ENCODE data around the gene TRIM24. TPM values are rescaled to one million over a fixed set of nuclear protein-coding genes. Genes with fewer than 3 reads are reported as not detected.
"Not testable (repeated sequence)": the region's sequence is repeated elsewhere in the genome, so short reads cannot be mapped to it uniquely, and the experiment has no call there.

Gene TRIM24
- total RNA-seq, 1 donor from 2014 or later, result 60.3 TPM

DNA sequence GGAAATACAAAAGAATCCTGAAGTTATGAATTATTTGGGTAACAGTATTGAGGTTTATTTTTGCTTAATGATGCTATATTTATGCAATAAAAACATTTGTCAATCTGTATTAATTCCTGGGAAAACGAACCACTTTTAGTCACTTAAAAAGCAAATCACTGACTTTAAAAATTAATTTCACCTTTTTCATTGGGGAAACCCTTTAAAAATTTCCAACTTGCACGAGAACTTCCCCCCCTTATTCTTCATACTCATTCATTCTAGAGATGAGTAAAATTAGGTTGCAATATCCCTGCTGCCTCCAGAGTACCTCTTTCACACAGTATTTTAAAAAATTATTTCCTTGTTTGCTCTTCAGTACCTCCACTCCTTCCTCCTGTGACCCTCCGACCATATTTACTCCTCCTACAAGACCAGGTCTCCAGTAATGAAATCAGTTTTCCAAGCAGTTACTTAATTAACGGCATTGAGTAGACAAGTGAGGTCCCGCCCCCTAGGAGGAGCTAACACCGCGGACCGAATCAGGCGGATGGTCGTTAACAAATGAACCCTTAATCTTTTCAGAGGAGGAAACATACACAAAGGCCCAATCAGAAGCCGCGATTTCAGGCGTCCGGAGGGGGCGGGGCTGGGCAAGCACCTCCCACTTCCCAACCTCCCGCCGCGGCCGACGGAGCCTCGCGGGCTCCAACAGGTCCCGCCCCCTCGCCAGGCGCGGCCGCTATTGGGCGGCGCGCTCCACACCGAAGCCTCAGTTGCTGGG lies 465 bp upstream of the TRIM24 start:
- Histone ChIP-seq H3K4me2 (ENCODE audit: low read length) (peak overlapping the region; percentile 79), H3K27ac (ENCODE audit: low read depth, low read length) (peak overlapping the region; percentile 2), H3K36me3 (ENCODE audit: insufficient read depth, low read length) (no peaks in the 10 kb centered on the region), H3K4me3 (ENCODE audit: insufficient read depth, low read depth, low read length) (peak overlapping the region; percentile 63), H4K20me1 (ENCODE audit: insufficient read depth, low read length) (peaks cover 16% of the 10 kb centered on the region), H2AFZ (ENCODE audit: low read depth, low read length) (peak overlapping the region; percentile 67), H3K79me2 (ENCODE audit: insufficient read depth, low read length) (peaks cover 33% of the 10 kb centered on the region), H3K9ac (ENCODE audit: low read length) (peak overlapping the region; percentile 28), H3K9me3 (ENCODE audit: insufficient read depth, low read depth, low read length) (no peaks in the 10 kb centered on the region), H3K4me1 (ENCODE audit: insufficient read depth, low read length) (no peaks in the 10 kb centered on the region), H3K27me3 (ENCODE audit: insufficient read depth, low read length) (no peaks in the 10 kb centered on the region)
- TF ChIP-seq, protein P1, sequence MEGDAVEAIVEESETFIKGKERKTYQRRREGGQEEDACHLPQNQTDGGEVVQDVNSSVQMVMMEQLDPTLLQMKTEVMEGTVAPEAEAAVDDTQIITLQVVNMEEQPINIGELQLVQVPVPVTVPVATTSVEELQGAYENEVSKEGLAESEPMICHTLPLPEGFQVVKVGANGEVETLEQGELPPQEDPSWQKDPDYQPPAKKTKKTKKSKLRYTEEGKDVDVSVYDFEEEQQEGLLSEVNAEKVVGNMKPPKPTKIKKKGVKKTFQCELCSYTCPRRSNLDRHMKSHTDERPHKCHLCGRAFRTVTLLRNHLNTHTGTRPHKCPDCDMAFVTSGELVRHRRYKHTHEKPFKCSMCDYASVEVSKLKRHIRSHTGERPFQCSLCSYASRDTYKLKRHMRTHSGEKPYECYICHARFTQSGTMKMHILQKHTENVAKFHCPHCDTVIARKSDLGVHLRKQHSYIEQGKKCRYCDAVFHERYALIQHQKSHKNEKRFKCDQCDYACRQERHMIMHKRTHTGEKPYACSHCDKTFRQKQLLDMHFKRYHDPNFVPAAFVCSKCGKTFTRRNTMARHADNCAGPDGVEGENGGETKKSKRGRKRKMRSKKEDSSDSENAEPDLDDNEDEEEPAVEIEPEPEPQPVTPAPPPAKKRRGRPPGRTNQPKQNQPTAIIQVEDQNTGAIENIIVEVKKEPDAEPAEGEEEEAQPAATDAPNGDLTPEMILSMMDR (IDR thresholded peaks at IDR 0.05; ENCODE audit: insufficient read depth, low read depth, low read length), result peak; percentile 11
- no peak for TF ChIP-seq EZH2 (IDR thresholded peaks at IDR 0.05; ENCODE audit: insufficient read depth, low read length)
- Mint-ChIP-seq H3K4me3 (ENCODE audit: unreplicated experiment) (peak overlapping the region; percentile 92), H3K27ac (ENCODE audit: unreplicated experiment) (peak overlapping the region; percentile 78), H3K36me3 (ENCODE audit: low read depth, unreplicated experiment) (peaks cover 7% of the 10 kb centered on the region), H3K9me3 (ENCODE audit: unreplicated experiment) (peaks cover 6% of the 10 kb centered on the region), H3K4me1 (ENCODE audit: low read depth, unreplicated experiment) (peaks cover 7% of the 10 kb centered on the region), H3K27me3 (ENCODE audit: low read depth, unreplicated experiment) (no peaks in the 10 kb centered on the region)
- FAIRE-seq, result no peak
- DNase-seq (ENCODE audit: low read depth), result no peak

DNA sequence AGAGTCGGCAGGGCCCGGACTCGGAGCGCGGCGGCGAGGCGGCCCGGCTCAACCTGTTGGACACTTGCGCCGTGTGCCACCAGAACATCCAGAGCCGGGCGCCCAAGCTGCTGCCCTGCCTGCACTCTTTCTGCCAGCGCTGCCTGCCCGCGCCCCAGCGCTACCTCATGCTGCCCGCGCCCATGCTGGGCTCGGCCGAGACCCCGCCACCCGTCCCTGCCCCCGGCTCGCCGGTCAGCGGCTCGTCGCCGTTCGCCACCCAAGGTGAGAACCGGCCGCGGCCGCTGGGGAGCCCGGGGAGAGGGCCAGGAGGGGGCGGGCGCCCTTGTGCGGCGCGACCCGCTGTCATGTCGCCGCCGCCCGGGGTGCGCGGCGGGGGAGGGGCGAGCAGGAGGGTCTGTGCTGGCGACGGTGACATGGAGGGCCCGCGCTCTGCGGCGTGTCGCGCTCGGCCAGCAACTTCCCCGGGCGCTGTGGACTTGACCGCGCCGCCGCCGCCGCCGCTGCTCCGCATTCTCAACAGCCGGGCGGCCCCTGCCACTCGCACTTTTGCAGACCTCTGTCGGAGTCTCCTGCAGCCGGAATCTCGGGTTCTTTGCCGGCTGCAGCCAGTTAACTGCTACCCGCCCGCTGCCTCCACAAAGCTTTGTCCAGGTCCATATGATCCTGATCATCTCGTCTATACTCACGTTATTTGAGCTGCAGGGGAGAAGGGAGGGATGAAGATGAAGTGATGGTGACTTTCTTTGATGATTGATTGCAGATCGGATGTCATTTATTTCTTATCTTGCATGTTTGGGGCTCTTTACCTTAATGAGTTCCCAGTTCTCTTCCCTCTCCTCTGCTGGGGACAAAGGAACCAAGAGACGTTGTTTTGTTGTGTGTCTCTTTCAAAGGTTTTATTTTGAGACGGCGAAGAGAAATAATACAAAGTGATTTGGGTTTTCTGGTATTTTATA lies 869 bp downstream of the TRIM24 start:
- Mint-ChIP-seq H3K4me1 (ENCODE audit: low read depth, unreplicated experiment) (peaks cover 12% of the 10 kb centered on the region), H3K27me3 (ENCODE audit: low read depth, unreplicated experiment) (no peaks in the 10 kb centered on the region), H3K4me3 (ENCODE audit: unreplicated experiment) (peak overlapping the region; percentile 98), H3K9me3 (ENCODE audit: unreplicated experiment) (peaks cover 6% of the 10 kb centered on the region), H3K36me3 (ENCODE audit: low read depth, unreplicated experiment) (peaks cover 7% of the 10 kb centered on the region), H3K27ac (ENCODE audit: unreplicated experiment) (peak overlapping the region; percentile 87)
- H3K4me2 ChIP-seq (ENCODE audit: low read length), result peak overlapping the region; percentile 89
- H3K27me3 ChIP-seq (ENCODE audit: insufficient read depth, low read length), result no peaks in the 10 kb centered on the region
- no peaks in the 10 kb centered on the region for H3K36me3 ChIP-seq (ENCODE audit: insufficient read depth, low read length)
- TF ChIP-seq, protein P1 (IDR thresholded peaks at IDR 0.05; ENCODE audit: insufficient read depth, low read depth, low read length), result no peak
- no peak for TF ChIP-seq EZH2 (IDR thresholded peaks at IDR 0.05; ENCODE audit: insufficient read depth, low read length)
- peak overlapping the region; percentile 82 for H3K27ac ChIP-seq (ENCODE audit: low read depth, low read length)
- H3K9me3 ChIP-seq (ENCODE audit: insufficient read depth, low read depth, low read length), result no peaks in the 10 kb centered on the region
- no peaks in the 10 kb centered on the region for H3K4me1 ChIP-seq (ENCODE audit: insufficient read depth, low read length)
- H3K9ac ChIP-seq (ENCODE audit: low read length), result peak overlapping the region; percentile 87
- peaks cover 46% of the 10 kb centered on the region for H3K79me2 ChIP-seq (ENCODE audit: insufficient read depth, low read length)
- DNase-seq (ENCODE audit: low read depth) (peak; percentile 23), FAIRE-seq (no peak)
- H2AFZ ChIP-seq (ENCODE audit: low read depth, low read length), result peak overlapping the region; percentile 53
- peaks cover 16% of the 10 kb centered on the region for H4K20me1 ChIP-seq (ENCODE audit: insufficient read depth, low read length)
- peak overlapping the region; percentile 86 for H3K4me3 ChIP-seq (ENCODE audit: insufficient read depth, low read depth, low read length)

DNA sequence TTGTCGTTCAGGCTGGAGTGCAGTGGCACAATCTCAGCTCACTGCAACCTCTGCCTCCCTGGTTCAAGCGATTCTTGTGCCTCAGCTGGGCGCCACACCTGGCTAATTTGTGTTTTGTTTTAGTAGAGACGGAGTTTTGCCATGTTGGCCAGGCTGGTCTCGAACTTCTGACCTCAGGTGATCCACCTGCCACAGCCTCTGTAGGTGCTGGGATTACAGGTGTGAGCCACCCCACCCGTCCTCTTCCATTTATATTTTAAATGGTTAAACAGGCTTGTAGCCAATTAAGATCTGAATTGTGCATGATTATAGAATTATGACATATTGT lies 3.2 kb downstream of the TRIM24 start:
- H3K27me3 Mint-ChIP-seq (ENCODE audit: low read depth, unreplicated experiment); H3K27ac ChIP-seq (ENCODE audit: low read depth, low read length); DNase-seq (ENCODE audit: low read depth); H3K9me3 Mint-ChIP-seq (ENCODE audit: unreplicated experiment); FAIRE-seq; H3K9me3 ChIP-seq (ENCODE audit: insufficient read depth, low read depth, low read length); H3K4me1 ChIP-seq (ENCODE audit: insufficient read depth, low read length); H3K4me3 ChIP-seq (ENCODE audit: insufficient read depth, low read depth, low read length); H3K27me3 ChIP-seq (ENCODE audit: insufficient read depth, low read length); H3K36me3 ChIP-seq (ENCODE audit: insufficient read depth, low read length); H3K9ac ChIP-seq (ENCODE audit: low read length); H3K4me2 ChIP-seq (ENCODE audit: low read length); H3K36me3 Mint-ChIP-seq (ENCODE audit: low read depth, unreplicated experiment); H2AFZ ChIP-seq (ENCODE audit: low read depth, low read length): not testable (repeated sequence)
- peaks cover 70% of the 10 kb centered on the region for H3K79me2 ChIP-seq (ENCODE audit: insufficient read depth, low read length)
- H4K20me1 ChIP-seq (ENCODE audit: insufficient read depth, low read length), result peaks cover 23% of the 10 kb centered on the region
- Mint-ChIP-seq H3K4me1 (ENCODE audit: low read depth, unreplicated experiment) (peaks cover 14% of the 10 kb centered on the region), H3K27ac (ENCODE audit: unreplicated experiment) (peak overlapping the region; percentile 62), H3K4me3 (ENCODE audit: unreplicated experiment) (peak overlapping the region; percentile 98)

Measured in astrocyte (in vitro differentiated cells and primary cell).